Measurements from ENCODE around the gene PAQR6.

- TF ChIP-seq CTCF (IDR thresholded peaks at IDR 0.05) (no peak), POLR2A (IDR thresholded peaks at IDR 0.05) (no peak)
Observed at GRCh38 chr1:156281281-156281680, 33.4 kb upstream of the PAQR6 start.

Measured in testis (tissue), 2 donors.